ENCODE data around the gene MRPS6.

- no peak for TF ChIP-seq CTCF (IDR thresholded peaks at IDR 0.05 in 2 of 3, conservative IDR thresholded peaks at IDR 0.05 in 1 of 3; ENCODE audit: borderline replicate concordance in 1 of 3, insufficient read depth in 1 of 3, low read depth in 2 of 3, low read length in 2 of 3)
- TF ChIP-seq SP1 (IDR thresholded peaks at IDR 0.05; ENCODE audit: low read depth) = no peak
- TF ChIP-seq RAD21 (IDR thresholded peaks at IDR 0.05; ENCODE audit: low read depth) = no peak
- TF ChIP-seq POLR2AphosphoS5 (IDR thresholded peaks at IDR 0.05; ENCODE audit: low read depth, low read length) = no peak
- no peak for TF ChIP-seq TCF7L2 (IDR thresholded peaks at IDR 0.05; ENCODE audit: borderline replicate concordance, extremely low read depth, insufficient read depth, insufficient read length)
- TF ChIP-seq ZFX (IDR thresholded peaks at IDR 0.05) = no peak
- no peak for TF ChIP-seq ATF3 (IDR thresholded peaks at IDR 0.05)
- TF ChIP-seq SIN3A (IDR thresholded peaks at IDR 0.05; ENCODE audit: low read depth) = no peak
- TF ChIP-seq MAX (IDR thresholded peaks at IDR 0.05) = no peak
- no peak for TF ChIP-seq ZNF274 (IDR thresholded peaks at IDR 0.05; ENCODE audit: low read depth, low read length)
Measured at GRCh38 chr21:34156957-34157356, 83.6 kb downstream of the MRPS6 start.
